ENCODE data around the gene ADCK1. TPM values are rescaled to one million over a fixed set of nuclear protein-coding genes. Genes with fewer than 3 reads are reported as not detected.

The ADCK1 gene
- total and polyA plus RNA-seq, 2 experiments from 2014 or later = 4.7 to 6.6 TPM

- Histone ChIP-seq H3K4me1 (ENCODE audit: insufficient read depth) (no peaks in the 10 kb centered on the region), H3K9ac (no peak overlapping the region), H3K9me2 (ENCODE audit: insufficient read depth) (no peaks in the 10 kb centered on the region), H2AFZ (no peak overlapping the region), H3K36me3 (ENCODE audit: low read depth) (no peaks in the 10 kb centered on the region), H3K4me3 (no peak overlapping the region), H3K27me3 (replicated peaks; ENCODE audit: insufficient read depth) (no peaks in the 10 kb centered on the region), H4K20me1 (ENCODE audit: insufficient read depth) (no peaks in the 10 kb centered on the region), H3K79me2 (ENCODE audit: insufficient read depth) (no peaks in the 10 kb centered on the region), H3K27ac (no peak overlapping the region), H3K9me3 (ENCODE audit: low read depth) (no peaks in the 10 kb centered on the region), H3F3A (ENCODE audit: insufficient read depth) (no peaks in the 10 kb centered on the region), H3K4me2 (ENCODE audit: unreplicated experiment) (no peak overlapping the region)
- TF ChIP-seq EZH2 (IDR thresholded peaks at IDR 0.05; ENCODE audit: insufficient read depth, poor library complexity, severe bottlenecking) (no peak), EZH2phosphoT487 (IDR thresholded peaks at IDR 0.05; ENCODE audit: insufficient read depth, low read depth) (no peak)
- WGBS, 2 experiments (ENCODE audit: low coverage in 1 of 2, low lambda C conversion rate in 2 of 2, missing lambda C conversion rate in 2 of 2) = 37 to 46% methylated on average over 10 to 11 of the region's 11 CpGs
- no peak for DNase-seq
- in situ Hi-C loops (cut with MboI) = no loop called here
Measured at GRCh38 chr14:77923131-77923936, 123.4 kb downstream of the ADCK1 start.

DNA sequence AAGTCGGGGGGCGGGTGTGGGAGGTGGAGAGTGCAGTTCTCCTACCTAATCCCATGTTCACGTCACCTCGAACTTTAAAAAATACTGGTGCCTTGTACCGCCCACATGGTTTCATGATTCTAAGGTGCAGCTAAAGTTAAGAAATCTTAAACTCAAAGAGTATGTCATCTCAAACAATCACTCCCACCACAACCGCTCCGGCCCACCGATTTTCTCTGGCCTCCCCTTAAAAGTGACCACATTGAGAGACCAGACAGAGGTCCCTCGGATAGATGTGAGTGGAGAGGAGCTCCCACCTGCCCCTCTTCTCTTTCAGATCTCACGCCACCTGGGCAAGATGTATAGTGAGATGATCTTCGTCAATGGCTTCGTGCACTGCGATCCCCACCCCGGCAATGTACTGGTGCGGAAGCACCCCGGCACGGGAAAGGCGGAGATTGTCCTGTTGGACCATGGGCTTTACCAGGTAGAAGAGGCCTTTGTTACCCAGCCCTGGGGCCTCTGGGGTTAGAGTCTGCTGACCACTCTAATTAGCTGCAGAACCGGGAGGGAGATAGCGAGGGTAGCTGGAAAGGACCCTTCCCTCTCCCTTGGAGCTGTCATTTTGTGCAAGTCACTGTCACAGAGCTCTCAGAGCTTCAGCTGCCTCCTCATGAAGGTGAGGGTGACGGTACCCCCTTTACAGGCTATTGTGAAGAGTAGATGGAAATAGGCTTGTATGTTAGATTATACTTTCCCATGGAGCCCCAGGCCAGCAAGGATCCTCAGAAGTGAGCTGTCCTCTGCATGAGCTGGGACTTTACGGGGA, 124.4 kb downstream of the ADCK1 start:
- H3K79me2 ChIP-seq (ENCODE audit: insufficient read depth) = no peaks in the 10 kb centered on the region
- no peaks in the 10 kb centered on the region for H3K4me1 ChIP-seq (ENCODE audit: insufficient read depth)
- no peaks in the 10 kb centered on the region for H3K36me3 ChIP-seq (ENCODE audit: low read depth)
- H4K20me1 ChIP-seq (ENCODE audit: insufficient read depth) = no peaks in the 10 kb centered on the region
- TF ChIP-seq EZH2phosphoT487 (IDR thresholded peaks at IDR 0.05; ENCODE audit: insufficient read depth, low read depth) = no peak
- no peak for TF ChIP-seq EZH2 (IDR thresholded peaks at IDR 0.05; ENCODE audit: insufficient read depth, poor library complexity, severe bottlenecking)
- no peaks in the 10 kb centered on the region for H3K27me3 ChIP-seq (replicated peaks; ENCODE audit: insufficient read depth)
- no peak for DNase-seq
- no peak overlapping the region for H3K27ac ChIP-seq
- no peak overlapping the region for H2AFZ ChIP-seq
- no peaks in the 10 kb centered on the region for H3K9me2 ChIP-seq (ENCODE audit: insufficient read depth)
- no peak overlapping the region for H3K4me2 ChIP-seq (ENCODE audit: unreplicated experiment)
- no peaks in the 10 kb centered on the region for H3K9me3 ChIP-seq (ENCODE audit: low read depth)
- whole genome bisulfite sequencing, 2 experiments (ENCODE audit: low coverage in 1 of 2, low lambda C conversion rate in 2 of 2, missing lambda C conversion rate in 2 of 2) = 87 to 88% methylated on average over 17 to 22 of the region's 22 CpGs
- no peak overlapping the region for H3K4me3 ChIP-seq
- in situ Hi-C loops (cut with MboI) = no loop called here
- no peaks in the 10 kb centered on the region for H3F3A ChIP-seq (ENCODE audit: insufficient read depth)
- no peak overlapping the region for H3K9ac ChIP-seq

DNA sequence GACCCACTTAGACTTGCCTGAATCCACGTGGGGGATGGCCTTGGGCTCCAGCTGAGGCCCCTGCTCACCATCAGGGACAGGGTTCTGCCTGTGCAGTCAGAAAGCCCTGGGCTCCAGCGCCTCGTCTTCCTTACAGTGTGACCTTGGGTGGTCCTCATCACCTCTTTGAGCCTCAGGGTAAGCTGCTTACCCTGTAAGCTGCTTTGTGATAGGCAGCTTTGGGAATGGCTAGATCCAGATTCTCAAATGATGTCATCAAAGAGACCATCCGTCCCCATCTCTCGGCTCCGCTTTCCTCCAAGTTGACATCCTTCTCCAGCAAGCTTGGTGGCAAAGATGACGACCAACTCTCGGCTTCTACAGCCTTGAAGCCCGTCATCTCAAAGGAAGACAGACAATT, 127.0 kb downstream of the ADCK1 start:
- H3K9ac ChIP-seq = no peak overlapping the region
- H2AFZ ChIP-seq = no peak overlapping the region
- no peaks in the 10 kb centered on the region for H3K27me3 ChIP-seq (replicated peaks; ENCODE audit: insufficient read depth)
- H4K20me1 ChIP-seq (ENCODE audit: insufficient read depth) = no peaks in the 10 kb centered on the region
- H3K9me2 ChIP-seq (ENCODE audit: insufficient read depth) = no peaks in the 10 kb centered on the region
- no peak for TF ChIP-seq EZH2phosphoT487 (IDR thresholded peaks at IDR 0.05; ENCODE audit: insufficient read depth, low read depth)
- no peak for TF ChIP-seq EZH2 (IDR thresholded peaks at IDR 0.05; ENCODE audit: insufficient read depth, poor library complexity, severe bottlenecking)
- no peak overlapping the region for H3K4me3 ChIP-seq
- in situ Hi-C loops (cut with MboI) = no loop called here
- H3K79me2 ChIP-seq (ENCODE audit: insufficient read depth) = no peaks in the 10 kb centered on the region
- WGBS, 2 experiments (ENCODE audit: low coverage in 1 of 2, low lambda C conversion rate in 2 of 2, missing lambda C conversion rate in 2 of 2) = 62 to 65% methylated on average over 9 of the region's 9 CpGs
- DNase-seq = no peak
- H3K4me1 ChIP-seq (ENCODE audit: insufficient read depth) = no peaks in the 10 kb centered on the region
- no peak overlapping the region for H3K27ac ChIP-seq
- no peaks in the 10 kb centered on the region for H3F3A ChIP-seq (ENCODE audit: insufficient read depth)
- no peaks in the 10 kb centered on the region for H3K36me3 ChIP-seq (ENCODE audit: low read depth)
- no peaks in the 10 kb centered on the region for H3K9me3 ChIP-seq (ENCODE audit: low read depth)
- H3K4me2 ChIP-seq (ENCODE audit: unreplicated experiment) = no peak overlapping the region

DNA sequence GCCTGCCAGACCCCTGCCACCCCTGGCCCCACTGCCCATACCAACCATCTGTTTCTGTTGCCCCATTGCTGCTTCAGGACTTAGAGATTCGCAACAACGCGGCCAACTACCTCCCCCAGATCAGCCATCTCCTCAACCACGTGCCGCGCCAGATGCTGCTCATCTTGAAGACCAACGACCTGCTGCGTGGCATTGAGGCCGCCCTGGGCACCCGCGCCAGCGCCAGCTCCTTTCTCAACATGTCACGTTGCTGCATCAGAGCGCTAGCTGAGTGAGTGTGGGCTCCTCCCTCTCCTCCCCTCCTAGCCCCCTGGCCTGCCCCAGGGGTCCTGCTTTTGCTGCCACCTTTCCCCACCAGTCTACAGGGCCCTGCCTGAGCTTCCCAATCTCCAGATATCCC, 131.5 kb downstream of the ADCK1 start:
- TF ChIP-seq EZH2phosphoT487 (IDR thresholded peaks at IDR 0.05; ENCODE audit: insufficient read depth, low read depth) (no peak), EZH2 (IDR thresholded peaks at IDR 0.05; ENCODE audit: insufficient read depth, poor library complexity, severe bottlenecking) (no peak)
- no peak for DNase-seq
- Histone ChIP-seq H3K9ac (no peak overlapping the region), H3K27me3 (replicated peaks; ENCODE audit: insufficient read depth) (no peaks in the 10 kb centered on the region), H3K36me3 (ENCODE audit: low read depth) (no peaks in the 10 kb centered on the region), H3K4me3 (no peak overlapping the region), H3K4me2 (ENCODE audit: unreplicated experiment) (no peak overlapping the region), H3K4me1 (ENCODE audit: insufficient read depth) (no peaks in the 10 kb centered on the region), H3F3A (ENCODE audit: insufficient read depth) (no peaks in the 10 kb centered on the region), H3K79me2 (ENCODE audit: insufficient read depth) (no peaks in the 10 kb centered on the region), H3K9me3 (ENCODE audit: low read depth) (no peaks in the 10 kb centered on the region), H2AFZ (no peak overlapping the region), H3K9me2 (ENCODE audit: insufficient read depth) (no peaks in the 10 kb centered on the region), H3K27ac (no peak overlapping the region), H4K20me1 (ENCODE audit: insufficient read depth) (no peaks in the 10 kb centered on the region)
- in situ Hi-C loops (cut with MboI) = no loop called here
- 85 to 90% methylated on average over 13 to 14 of the region's 14 CpGs for WGBS, 2 experiments (ENCODE audit: low coverage in 1 of 2, low lambda C conversion rate in 2 of 2, missing lambda C conversion rate in 2 of 2)

All from GM23248 (cell line).